PC-9 (cell line): ENCODE measurements around the gene LAMC1. TPM values are rescaled to one million over a fixed set of nuclear protein-coding genes. Genes with fewer than 3 reads are reported as not detected.

Experiments
- BruUV-seq: library from RNA; stranded (reverse); fragments of 400-500 nt; replicated peaks from 2 replicates; lab custom pipeline; 2021; lab: Mats Ljungman, UMichigan
- CTCF ChIA-PET: fragments of 300-600 bp; sonication (Branson Sonifier 250); formaldehyde crosslinking; loops from one replicate; lab custom pipeline; 2022; ENCODE audit warnings: antibody characterized with exemption; lab: Charles Lee
- POLR2A ChIA-PET: fragments of 300-600 bp; sonication (Branson Sonifier 250); formaldehyde crosslinking; loops from one replicate; lab custom pipeline; 2022; ENCODE audit warnings: antibody characterized with exemption; ENCODE audit not compliant: unreplicated experiment; lab: Charles Lee
- DNase-seq, 2 experiments: peaks; one replicate each; pipeline versions ENCODE4 v3.0.0 to v3.0.0-alpha.2; 2015 to 2022; ENCODE audit warnings: mixed read lengths in 1 of 2
- H2AFZ ChIP-seq: fragments of 200-600 bp; sonication (generic); 2 replicates; pipeline ENCODE4 v1.8.1; 2017; ENCODE audit warnings: antibody characterized with exemption
- H3F3A ChIP-seq: fragments of 200-600 bp; sonication (generic); 2 replicates; pipeline ENCODE4 v1.8.1; 2017; ENCODE audit warnings: antibody characterized with exemption, mild to moderate bottlenecking, low read depth; ENCODE audit not compliant: insufficient read depth
- H3K27ac ChIP-seq: fragments of 200-600 bp; sonication (generic); 2 replicates; pipeline ENCODE4 v1.6.1; 2016; ENCODE audit warnings: mixed run types
- H3K27me3 ChIP-seq: fragments of 200-600 bp; sonication (generic); 2 replicates; pipeline ENCODE4 v1.6.1; 2016; ENCODE audit warnings: low read depth, mixed run types; ENCODE audit not compliant: insufficient read depth
- H3K36me3 ChIP-seq: fragments of 200-600 bp; sonication (generic); 2 replicates; pipeline ENCODE4 v1.6.1; 2016; ENCODE audit warnings: low read depth, mixed run types
- H3K4me1 ChIP-seq: fragments of 200-600 bp; sonication (generic); replicated peaks from 2 replicates; pipeline ENCODE4 v1.6.1; 2016; ENCODE audit warnings: mixed run types; ENCODE audit not compliant: insufficient read depth
- H3K4me2 ChIP-seq: fragments of 200-600 bp; sonication (generic); 2 replicates; pipeline ENCODE4 v1.6.1; 2017; ENCODE audit warnings: mixed run types
- H3K4me3 ChIP-seq: fragments of 200-600 bp; sonication (generic); 2 replicates; pipeline ENCODE4 v1.6.1; 2016; ENCODE audit warnings: mixed run types
- H3K79me2 ChIP-seq: fragments of 200-600 bp; sonication (generic); 2 replicates; pipeline ENCODE4 v1.6.1; 2017; ENCODE audit warnings: low read depth, mixed run types
- H3K9me2 ChIP-seq: fragments of 200-600 bp; sonication (generic); 2 replicates; pipeline ENCODE4 v1.8.1; 2017; ENCODE audit warnings: mild to moderate bottlenecking; ENCODE audit not compliant: insufficient read depth
- H3K9me3 ChIP-seq: fragments of 200-600 bp; sonication (generic); 2 replicates; pipeline ENCODE4 v1.8.1; 2016; ENCODE audit warnings: low read depth; ENCODE audit not compliant: insufficient read depth
- H4K20me1 ChIP-seq: fragments of 200-600 bp; sonication (generic); 2 replicates; pipeline ENCODE4 v1.8.1; 2017; ENCODE audit not compliant: insufficient read depth
- EZH2 ChIP-seq: fragments of 200-600 bp; sonication (generic); IDR thresholded peaks from 2 replicates; pipeline ENCODE4 v1.8.0; 2017; ENCODE audit warnings: antibody characterized with exemption, low read depth
- intact Hi-C: fragments of 100-400 bp; cut with micrococcal nuclease; formaldehyde crosslinking; loops from one replicate; pipeline ENCODE4 v1.10.0; 2022; ENCODE audit not compliant: unreplicated experiment
- total RNA-seq: library from RNA; stranded (reverse); gene quantifications from 2 replicates; pipeline ENCODE4 v1.2.3, GENCODE V29; 2021
- TF ChIP-seq, protein P1 (sequence below): fragments of 200-600 bp; sonication (generic); conservative IDR thresholded peaks from 2 replicates; pipeline ENCODE4 v1.6.1; 2017; ENCODE audit warnings: mixed run types, antibody characterized with exemption, mild to moderate bottlenecking, moderate library complexity

The LAMC1 gene
- total RNA-seq, 1 experiment from 2014 or later: 95.5 TPM

DNA sequence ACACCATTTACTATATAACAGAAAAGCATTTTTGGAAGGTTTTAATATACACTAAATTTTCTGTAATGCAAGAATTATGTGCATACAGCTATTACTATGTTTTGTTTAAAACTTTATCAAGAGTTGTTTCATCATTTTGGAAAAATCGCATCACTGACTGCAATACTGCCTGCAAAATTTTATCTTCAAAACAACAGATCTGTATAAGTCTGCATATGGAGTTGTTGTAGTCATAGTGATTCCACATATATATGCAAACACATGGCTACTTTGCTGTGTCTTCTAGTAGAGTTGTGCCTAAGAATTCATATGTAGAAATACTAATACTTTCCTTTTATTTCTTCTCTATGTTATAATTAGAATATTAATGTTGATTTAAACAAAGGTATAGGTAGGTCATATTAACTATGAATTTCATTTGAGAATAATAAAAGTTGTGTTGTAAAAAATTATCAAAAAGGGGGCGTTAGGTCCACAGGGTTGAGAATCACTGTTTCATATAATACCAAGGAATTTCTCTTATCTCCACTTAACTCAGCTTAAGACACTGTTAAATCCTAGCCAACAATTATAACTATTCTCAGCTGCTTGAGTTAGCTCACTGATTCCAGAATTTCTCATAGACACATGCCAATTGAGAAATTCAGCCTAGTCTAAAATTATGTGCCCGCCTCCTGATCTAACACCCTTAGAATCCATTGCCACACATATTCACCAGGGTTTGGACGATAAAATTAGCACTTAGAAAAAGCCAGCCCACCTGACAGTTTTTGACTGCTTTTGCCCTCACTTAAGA is 22.9 kb upstream of the LAMC1 start:
- TF ChIP-seq EZH2: no peak
- TF ChIP-seq, protein P1, sequence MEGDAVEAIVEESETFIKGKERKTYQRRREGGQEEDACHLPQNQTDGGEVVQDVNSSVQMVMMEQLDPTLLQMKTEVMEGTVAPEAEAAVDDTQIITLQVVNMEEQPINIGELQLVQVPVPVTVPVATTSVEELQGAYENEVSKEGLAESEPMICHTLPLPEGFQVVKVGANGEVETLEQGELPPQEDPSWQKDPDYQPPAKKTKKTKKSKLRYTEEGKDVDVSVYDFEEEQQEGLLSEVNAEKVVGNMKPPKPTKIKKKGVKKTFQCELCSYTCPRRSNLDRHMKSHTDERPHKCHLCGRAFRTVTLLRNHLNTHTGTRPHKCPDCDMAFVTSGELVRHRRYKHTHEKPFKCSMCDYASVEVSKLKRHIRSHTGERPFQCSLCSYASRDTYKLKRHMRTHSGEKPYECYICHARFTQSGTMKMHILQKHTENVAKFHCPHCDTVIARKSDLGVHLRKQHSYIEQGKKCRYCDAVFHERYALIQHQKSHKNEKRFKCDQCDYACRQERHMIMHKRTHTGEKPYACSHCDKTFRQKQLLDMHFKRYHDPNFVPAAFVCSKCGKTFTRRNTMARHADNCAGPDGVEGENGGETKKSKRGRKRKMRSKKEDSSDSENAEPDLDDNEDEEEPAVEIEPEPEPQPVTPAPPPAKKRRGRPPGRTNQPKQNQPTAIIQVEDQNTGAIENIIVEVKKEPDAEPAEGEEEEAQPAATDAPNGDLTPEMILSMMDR: no peak
- ChIA-PET CTCF (no interaction called here), POLR2A (no interaction called here)
- H3K4me1 ChIP-seq: 0 out of 2 replicates have a peak, but pooled peaks cover 8% of the 10 kb centered on the region
- H3F3A ChIP-seq: no peaks in the 10 kb centered on the region
- H2AFZ ChIP-seq: no peak overlapping the region
- H3K9me3 ChIP-seq: no peaks in the 10 kb centered on the region; the same call in 1 of the 2 replicates
- no peaks in the 10 kb centered on the region; the same call in 1 of the 2 replicates for H3K9me2 ChIP-seq
- no peak overlapping the region for H3K4me3 ChIP-seq
- DNase-seq: no peak
- H3K27me3 ChIP-seq: no peaks in the 10 kb centered on the region
- no peak overlapping the region for H3K27ac ChIP-seq
- H3K36me3 ChIP-seq: no peaks in the 10 kb centered on the region
- no peaks in the 10 kb centered on the region for H3K79me2 ChIP-seq
- H4K20me1 ChIP-seq: no peaks in the 10 kb centered on the region
- no TSS peak for BruUV-seq
- H3K4me2 ChIP-seq: no peak overlapping the region
- intact Hi-C loops: no loop called here

DNA sequence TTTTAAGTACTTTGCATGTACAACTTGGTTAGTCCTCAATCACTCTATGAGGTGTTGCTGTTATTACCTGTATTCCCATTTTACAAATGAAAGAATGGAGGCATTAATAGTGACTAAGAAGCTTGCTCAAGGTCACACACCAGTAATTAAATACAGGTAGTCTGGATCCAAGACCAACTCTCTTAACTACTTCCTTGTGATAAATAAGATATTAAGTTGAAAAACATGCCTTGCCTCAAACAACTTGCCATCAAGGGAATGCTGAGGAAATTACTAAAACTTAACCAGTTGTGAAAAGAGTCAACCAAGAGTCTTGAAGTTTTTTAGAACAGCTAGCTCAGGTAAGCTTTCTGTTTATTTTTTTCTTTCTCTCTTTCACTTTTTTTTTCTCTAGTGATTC is 21.0 kb upstream of the LAMC1 start:
- DNase-seq: no peak
- Histone ChIP-seq H3K4me2 (no peak overlapping the region), H2AFZ (no peak overlapping the region; the same call in 1 of the 2 replicates), H3F3A (no peaks in the 10 kb centered on the region), H3K27ac (no peak overlapping the region), H3K36me3 (no peaks in the 10 kb centered on the region), H3K9me2 (no peaks in the 10 kb centered on the region; the same call in 1 of the 2 replicates), H4K20me1 (no peaks in the 10 kb centered on the region), H3K27me3 (no peaks in the 10 kb centered on the region), H3K4me3 (no peak overlapping the region), H3K4me1 (0 out of 2 replicates have a peak, but pooled peaks cover 8% of the 10 kb centered on the region), H3K9me3 (no peaks in the 10 kb centered on the region; the same call in 1 of the 2 replicates), H3K79me2 (no peaks in the 10 kb centered on the region)
- TF ChIP-seq, protein P1: no peak
- no peak for TF ChIP-seq EZH2
- CTCF ChIA-PET: no interaction called here
- POLR2A ChIA-PET: interaction anchor here (0.7 kb wide), 1 partner anchor 9 kb away, joined by 8 read pairs; no protein-coding TSS in a partner anchor
- intact Hi-C loops: no loop called here
- no TSS peak for BruUV-seq

DNA sequence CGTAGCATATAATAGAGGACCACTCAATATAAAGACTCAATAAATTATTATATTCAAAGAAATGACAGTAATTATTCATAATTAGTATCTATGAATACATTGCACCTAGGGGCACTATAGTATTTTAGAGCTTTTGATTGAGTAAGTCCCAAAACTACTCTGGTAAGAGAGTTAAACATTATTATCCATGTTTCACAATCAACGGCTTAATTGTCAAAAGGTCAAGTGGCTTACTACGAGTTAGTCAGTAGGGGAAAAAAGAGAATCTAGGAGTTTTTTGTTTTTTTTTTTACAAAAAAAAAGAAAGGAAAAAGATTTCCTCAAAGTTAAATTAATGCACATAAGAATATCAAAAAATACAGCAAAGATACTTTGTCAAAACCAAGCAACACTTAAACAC is 20.4 kb upstream of the LAMC1 start:
- H4K20me1 ChIP-seq: no peaks in the 10 kb centered on the region
- no peak overlapping the region for H2AFZ ChIP-seq
- ChIA-PET CTCF (no interaction called here), POLR2A (no interaction called here)
- H3K79me2 ChIP-seq: no peaks in the 10 kb centered on the region
- no peaks in the 10 kb centered on the region; the same call in 1 of the 2 replicates for H3K9me3 ChIP-seq
- TF ChIP-seq, protein P1: no peak
- no peak for TF ChIP-seq EZH2
- DNase-seq: no peak
- H3K27ac ChIP-seq: no peak overlapping the region
- H3K4me2 ChIP-seq: no peak overlapping the region
- H3K27me3 ChIP-seq: no peaks in the 10 kb centered on the region
- intact Hi-C loops: no loop called here
- H3F3A ChIP-seq: no peaks in the 10 kb centered on the region
- BruUV-seq: no TSS peak
- no peak overlapping the region for H3K4me3 ChIP-seq
- 0 out of 2 replicates have a peak, but pooled peaks cover 8% of the 10 kb centered on the region for H3K4me1 ChIP-seq
- H3K9me2 ChIP-seq: no peaks in the 10 kb centered on the region; the same call in 1 of the 2 replicates
- H3K36me3 ChIP-seq: no peaks in the 10 kb centered on the region
